Left renal pelvis (tissue), 4 donors: Measurements from ENCODE around the gene BDNF. TPM values are rescaled to one million over a fixed set of nuclear protein-coding genes. Genes with fewer than 3 reads are reported as not detected.

ENCODE experiments used
- DNase-seq, 4 donors: peaks; one replicate each; pipeline ENCODE4 v3.0.0-alpha.2; 2013; ENCODE audit warnings: low read depth in 4 of 4, low spot score in 3 of 4
- polyA plus RNA-seq, 4 donors: library from polyadenylated mRNA; unstranded; fragments of 120-200 nt; gene quantifications; one replicate each; pipeline ENCODE4 v1.2.1, GENCODE V29; 2013; ENCODE audit not compliant: insufficient read length in 4 of 4

Gene BDNF
- polyA plus RNA-seq, 4 donors, result 0.16 to 1.5 (median 1.4) TPM

- no peak for DNase-seq
These were observed 7.4 kb upstream of the BDNF start for GRCh38 chr11:27707676-27708075.

- no peak for DNase-seq
These were observed 5.9 kb upstream of the BDNF start for GRCh38 chr11:27705873-27706820.

GRCh38 chr11:27703481-27703880, 3.2 kb upstream of the BDNF start:
- no peak for DNase-seq

- no peak for DNase-seq
These were observed 2.6 kb upstream of the BDNF start for GRCh38 chr11:27702811-27703210.

GRCh38 chr11:27701355-27702105, 1.3 kb upstream of the BDNF start:
- no peak for DNase-seq

- no peak for DNase-seq
These were observed 317 bp downstream of the BDNF start for GRCh38 chr11:27699926-27700350.

- DNase-seq, result no peak
These were observed 871 bp downstream of the BDNF start for GRCh38 chr11:27699242-27699925.

- DNase-seq, result peak in 1 of 4 donors; percentile 67
These were observed 1.4 kb downstream of the BDNF start for GRCh38 chr11:27698872-27699241.

GRCh38 chr11:27697679-27698275, 2.5 kb downstream of the BDNF start:
- DNase-seq, result no peak

GRCh38 chr11:27696961-27697360, 3.3 kb downstream of the BDNF start:
- DNase-seq, result no peak

GRCh38 chr11:27696115-27696514, 4.1 kb downstream of the BDNF start:
- no peak for DNase-seq

- no peak for DNase-seq
These were observed 5.3 kb downstream of the BDNF start for GRCh38 chr11:27694992-27695391.

GRCh38 chr11:27693398-27693797, 6.9 kb downstream of the BDNF start:
- DNase-seq, result no peak

GRCh38 chr11:27692781-27693180, 7.5 kb downstream of the BDNF start:
- no peak for DNase-seq

GRCh38 chr11:27688076-27688475, 12.2 kb downstream of the BDNF start:
- no peak for DNase-seq

GRCh38 chr11:27681664-27682063, 18.6 kb downstream of the BDNF start:
- no peak for DNase-seq

GRCh38 chr11:27679136-27680015, 20.9 kb downstream of the BDNF start:
- DNase-seq, result no peak

GRCh38 chr11:27678242-27678641, 22.0 kb downstream of the BDNF start:
- no peak for DNase-seq

- no peak for DNase-seq
These were observed 23.1 kb downstream of the BDNF start for GRCh38 chr11:27677108-27677507.
